GM19240 (cell line): Measurements from ENCODE around the gene CITED1.
"Not testable (repeated sequence)": the region's sequence is repeated elsewhere in the genome, so short reads cannot be mapped to it uniquely, and the experiment has no call there.

ENCODE experiments used
- DNase-seq: peaks from one replicate; pipeline ENCODE4 v3.0.0; 2011; ENCODE audit warnings: low spot score; ENCODE audit not compliant: insufficient read length

Gene CITED1

GRCh38 chrX:72305286-72306084, at the start of gene CITED1:
Gene CITED1, minus strand, starts transcription at chrX:72305914. Its CDS starts 3,045 bp downstream, at chrX:72302869.
- DNase-seq: no peak

- no peak for DNase-seq
These were observed 47.1 kb upstream of the CITED1 start for GRCh38 chrX:72352786-72353185.

GRCh38 chrX:72351606-72352334, 46.1 kb upstream of the CITED1 start:
- no peak for DNase-seq

GRCh38 chrX:72349190-72349589, 43.5 kb upstream of the CITED1 start:
- DNase-seq: peak; percentile 30

GRCh38 chrX:72348247-72348979, 42.7 kb upstream of the CITED1 start:
- no peak for DNase-seq

GRCh38 chrX:72347366-72347765, 41.7 kb upstream of the CITED1 start:
- no peak for DNase-seq

GRCh38 chrX:72346302-72346949, 40.7 kb upstream of the CITED1 start:
- DNase-seq: no peak

- DNase-seq: no peak
These were observed 34.9 kb upstream of the CITED1 start for GRCh38 chrX:72340626-72341025.

- no peak for DNase-seq
These were observed 34.3 kb upstream of the CITED1 start for GRCh38 chrX:72340041-72340440.

GRCh38 chrX:72330131-72330530, 24.4 kb upstream of the CITED1 start:
- no peak for DNase-seq

- DNase-seq: no peak
These were observed 21.0 kb upstream of the CITED1 start for GRCh38 chrX:72326605-72327300.

GRCh38 chrX:72319651-72320050, 13.9 kb upstream of the CITED1 start:
- DNase-seq: not testable (repeated sequence)

GRCh38 chrX:72317139-72317538, 11.4 kb upstream of the CITED1 start:
- DNase-seq: no peak

- no peak for DNase-seq
These were observed 10.8 kb upstream of the CITED1 start for GRCh38 chrX:72316408-72317110.

- no peak for DNase-seq
These were observed 9.2 kb upstream of the CITED1 start for GRCh38 chrX:72314881-72315280.

- no peak for DNase-seq
These were observed 8.3 kb upstream of the CITED1 start for GRCh38 chrX:72313707-72314641.

GRCh38 chrX:72312311-72312940, 6.7 kb upstream of the CITED1 start:
- no peak for DNase-seq

- no peak for DNase-seq
These were observed 3.8 kb upstream of the CITED1 start for GRCh38 chrX:72309297-72310071.
